Testis (tissue), 2 donors: Measurements from ENCODE around the gene PON3.

Source experiments
- CTCF ChIP-seq, 3 experiments: fragments of 450-650 bp in 2 of 3; fragments of 200-600 bp in 1 of 3; sonication (generic) in 1 of 3; IDR thresholded peaks; one replicate each; pipeline ENCODE4 v1.5.1; 2016 to 2019; ENCODE audit warnings: antibody characterized with exemption in 3 of 3, mild to moderate bottlenecking in 2 of 3, moderate library complexity in 1 of 3
- POLR2A ChIP-seq: fragments of 450-650 bp; IDR thresholded peaks from one replicate; pipeline ENCODE4 v1.6.1; 2017; ENCODE audit warnings: antibody characterized with exemption, mild to moderate bottlenecking, moderate library complexity

- TF ChIP-seq CTCF (IDR thresholded peaks at IDR 0.05): no peak
- TF ChIP-seq POLR2A: no peak
Observed at GRCh38 chr7:95433129-95433528, 37.0 kb upstream of the PON3 start.
